Spleen (tissue), 7 donors: ENCODE measurements around the gene UTP25.

Source experiments
- CTCF ChIP-seq, 11 experiments: fragments of 200-600 bp in 7 of 11; fragments of 450-650 bp in 4 of 11; sonication (generic) in 4 of 11; IDR thresholded peaks in 8 of 11; conservative IDR thresholded peaks in 3 of 11; 1 replicate in 7 of 11; 2 replicates in 4 of 11; pipeline versions ENCODE4 v1.4.0 to v1.8.0; 2016 to 2021; ENCODE audit warnings: antibody characterized with exemption in 11 of 11, inconsistent platforms in 4 of 11, mild to moderate bottlenecking in 1 of 11
- POLR2A ChIP-seq, 3 donors: fragments of 450-650 bp; IDR thresholded peaks; one replicate each; pipeline ENCODE4 v1.5.1; 2017; ENCODE audit warnings: antibody characterized with exemption in 3 of 3, mild to moderate bottlenecking in 1 of 3
- POLR2AphosphoS5 ChIP-seq, 3 donors: sonication (generic); formaldehyde crosslinking; IDR thresholded peaks; one replicate each; pipeline ENCODE4 v1.5.1; 2017; ENCODE audit warnings: antibody characterized with exemption in 3 of 3
- donor health status: DM: no; HTN: no; CAD: no; lungs with moderate emphysema.
- donor health status: DM: no; HTN: no; CAD: no.
- donor health status: DM: no; HTN: no; CAD: no.

DNA sequence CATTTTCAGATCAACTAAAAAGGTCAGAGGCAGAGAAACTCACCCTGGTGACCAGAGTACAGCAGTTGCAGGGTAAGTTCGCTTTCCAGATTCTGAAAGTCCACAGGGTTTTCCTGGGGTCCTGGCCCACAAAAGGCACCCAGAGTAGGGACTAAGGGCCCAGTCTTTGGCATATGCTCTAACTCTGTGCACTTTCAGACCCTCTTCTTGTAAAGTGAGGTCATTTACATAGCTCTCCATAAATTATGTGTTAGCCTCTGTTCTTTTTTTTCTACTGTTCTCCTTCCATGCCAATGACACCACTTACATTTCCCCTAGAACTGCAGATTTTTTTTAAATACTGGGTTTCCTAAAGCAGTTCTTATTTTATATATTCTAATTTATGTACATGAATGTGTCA lies 49.7 kb upstream of the UTP25 start:
- TF ChIP-seq CTCF (IDR thresholded peaks at IDR 0.05 in 8 of 11, conservative IDR thresholded peaks at IDR 0.05 in 3 of 11) (no peak), POLR2AphosphoS5 (IDR thresholded peaks at IDR 0.05) (no peak), POLR2A (IDR thresholded peaks at IDR 0.05) (no peak)
